Stimulated activated CD8-positive, alpha-beta memory T cell treated with anti-CD3 and anti-CD28 coated beads, Interleukin-2, amount 100 ng/mL, for 1 hour (primary cell): ENCODE results near the gene ATP13A4.

Experiments
- DNase-seq, 2 donors: peaks; one replicate each; pipeline ENCODE4 v3.0.0-alpha.2; 2020; ENCODE audit warnings: low read depth in 2 of 2

Gene ATP13A4

GRCh38 chr3:193496658-193497057 lies 58.0 kb downstream of the ATP13A4 start:
- no peak for DNase-seq

- DNase-seq = no peak
Measured at GRCh38 chr3:193491026-193491425, 63.7 kb downstream of the ATP13A4 start.

GRCh38 chr3:193490580-193490979 lies 64.1 kb downstream of the ATP13A4 start:
- DNase-seq = no peak

GRCh38 chr3:193489949-193490348 lies 64.7 kb downstream of the ATP13A4 start:
- no peak for DNase-seq

- DNase-seq = no peak
Measured at GRCh38 chr3:193488741-193489140, 66.0 kb downstream of the ATP13A4 start.

GRCh38 chr3:193483988-193484539 lies 70.6 kb downstream of the ATP13A4 start:
- DNase-seq = no peak

GRCh38 chr3:193481436-193481835 lies 73.3 kb downstream of the ATP13A4 start:
- no peak for DNase-seq

- DNase-seq = no peak
Measured at GRCh38 chr3:193474446-193474845, 80.2 kb downstream of the ATP13A4 start.

GRCh38 chr3:193470710-193471109 lies 84.0 kb downstream of the ATP13A4 start:
- no peak for DNase-seq

GRCh38 chr3:193465992-193466608 lies 88.6 kb downstream of the ATP13A4 start:
- no peak for DNase-seq

- DNase-seq = no peak
Measured at GRCh38 chr3:193464889-193465288, 89.8 kb downstream of the ATP13A4 start.

- no peak for DNase-seq
Measured at GRCh38 chr3:193457526-193457925, 97.2 kb downstream of the ATP13A4 start.

GRCh38 chr3:193452338-193452737 lies 102.4 kb downstream of the ATP13A4 start:
- DNase-seq = no peak

GRCh38 chr3:193451902-193452301 lies 102.8 kb downstream of the ATP13A4 start:
- DNase-seq = no peak

- no peak for DNase-seq
Measured at GRCh38 chr3:193446965-193447602, 107.6 kb downstream of the ATP13A4 start.

GRCh38 chr3:193439423-193439822 lies 115.3 kb downstream of the ATP13A4 start:
- DNase-seq = no peak

- DNase-seq = no peak
Measured at GRCh38 chr3:193418576-193419373, 135.9 kb downstream of the ATP13A4 start.

- no peak for DNase-seq
Measured at GRCh38 chr3:193416629-193417028, 138.1 kb downstream of the ATP13A4 start.

GRCh38 chr3:193407688-193408087 lies 147.0 kb downstream of the ATP13A4 start:
- no peak for DNase-seq

- DNase-seq = no peak
Measured at GRCh38 chr3:193407112-193407511, 147.6 kb downstream of the ATP13A4 start.

- no peak for DNase-seq
Measured at GRCh38 chr3:193403307-193403706, 151.4 kb downstream of the ATP13A4 start.

- no peak for DNase-seq
Measured at GRCh38 chr3:193400304-193400703, 154.4 kb downstream of the ATP13A4 start.
